OCI-LY3 (cell line): ENCODE results near the gene MLST8.
"Not testable (repeated sequence)": the region's sequence is repeated elsewhere in the genome, so short reads cannot be mapped to it uniquely, and the experiment has no call there.

ENCODE experiments used
- H2AFZ ChIP-seq: fragments of 200-600, 300-600 bp; shearing (Covaris generic); 2 replicates; pipeline ENCODE4 v1.6.0; 2014; ENCODE audit warnings: antibody characterized with exemption, low read depth, low read length
- H3K27ac ChIP-seq: fragments of 200-600, 300-600 bp; sonication (generic); 2 replicates; pipeline ENCODE4 v1.5.1; 2014; ENCODE audit warnings: mild to moderate bottlenecking, low read length, moderate library complexity, mixed read lengths
- H3K27me3 ChIP-seq: fragments of 200-600, 300-600 bp; sonication (generic); 2 replicates; pipeline ENCODE4 v1.6.1; 2014; ENCODE audit warnings: low read depth, low read length, mixed read lengths
- H3K36me3 ChIP-seq: fragments of 200-600, 300-600 bp; sonication (generic); replicated peaks from 2 replicates; pipeline ENCODE3; 2014; ENCODE audit warnings: low read depth, low read length, mixed read lengths
- H3K4me1 ChIP-seq: fragments of 300-600, 200-600 bp; sonication (generic); 2 replicates; pipeline ENCODE4 v1.6.1; 2014; ENCODE audit warnings: low read length, mixed read lengths
- H3K4me2 ChIP-seq: fragments of 200-600, 300-600 bp; sonication (generic); 2 replicates; pipeline ENCODE4 v1.6.1; 2014; ENCODE audit warnings: low read length, mixed read lengths
- H3K4me3 ChIP-seq: fragments of 300-600, 200-600 bp; sonication (generic); 2 replicates; pipeline ENCODE4 v1.5.1; 2014; ENCODE audit warnings: antibody characterized with exemption, mild to moderate bottlenecking, low read length, moderate library complexity
- H3K79me2 ChIP-seq: fragments of 300-600, 200-600 bp; shearing (Covaris generic); 2 replicates; pipeline ENCODE4 v1.6.1; 2014; ENCODE audit warnings: mild to moderate bottlenecking, low read length, mixed read lengths
- H3K9ac ChIP-seq: fragments of 300-600, 200-600 bp; shearing (Covaris generic); 2 replicates; pipeline ENCODE4 v1.6.0; 2014; ENCODE audit warnings: mild to moderate bottlenecking, low read length, moderate library complexity
- H3K9me3 ChIP-seq: fragments of 200-600, 300-600 bp; shearing (Covaris generic); 2 replicates; pipeline ENCODE4 v1.6.1; 2014; ENCODE audit warnings: low read length, mixed read lengths; ENCODE audit not compliant: insufficient read depth
- H4K20me1 ChIP-seq: fragments of 200-600, 300-600 bp; sonication (generic); 2 replicates; pipeline ENCODE4 v1.6.1; 2016; ENCODE audit warnings: low read length, mixed read lengths; ENCODE audit not compliant: insufficient read depth
- CTCF ChIP-seq: fragments of 200-600, 300-600 bp; sonication (generic); IDR thresholded peaks from 2 replicates; pipeline ENCODE4 v1.5.1; 2014; ENCODE audit warnings: antibody characterized with exemption, low read length, low read depth
- EZH2phosphoT487 ChIP-seq: fragments of 200-600 bp; shearing (Covaris generic); IDR thresholded peaks from 2 replicates; pipeline ENCODE4 v1.6.1; 2018; ENCODE audit warnings: antibody characterized with exemption, mixed run types, low read depth

Gene MLST8

DNA sequence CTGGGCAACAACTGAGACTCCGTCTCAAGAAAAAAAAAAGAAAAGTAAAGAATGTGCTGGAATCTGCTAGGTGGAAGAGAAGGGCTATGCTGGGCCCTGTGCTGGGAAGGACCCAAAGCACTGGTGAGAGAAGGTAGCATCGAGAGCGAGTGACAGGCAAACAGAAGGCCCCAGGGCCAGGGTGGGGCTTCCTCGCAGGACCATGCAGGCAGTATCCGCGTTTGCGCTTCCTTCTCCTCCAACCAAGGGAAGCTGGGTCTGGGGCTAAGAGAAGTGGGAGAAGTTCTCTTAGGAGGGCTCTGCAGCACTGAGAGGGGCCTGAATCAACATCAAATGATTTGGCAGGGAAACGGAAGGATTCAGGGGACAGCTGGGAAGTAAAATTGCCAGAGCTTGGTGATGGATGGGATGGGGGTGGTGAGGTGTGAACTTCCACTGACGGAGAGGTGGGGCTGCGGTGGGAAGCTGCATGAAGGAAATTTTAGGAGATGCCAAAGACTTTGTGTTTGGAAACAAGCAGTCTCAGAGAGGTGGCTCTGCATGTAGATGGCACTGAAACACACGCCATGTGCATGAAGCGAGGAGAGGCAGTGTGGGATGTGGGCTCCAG lies 51.4 kb downstream of the MLST8 start:
- Histone ChIP-seq H3K27me3 (no peaks in the 10 kb centered on the region), H3K4me1 (peaks cover 25% of the 10 kb centered on the region), H3K9me3 (no peaks in the 10 kb centered on the region), H4K20me1 (peaks cover 31% of the 10 kb centered on the region), H3K36me3 (peaks cover 51% of the 10 kb centered on the region), H3K4me3 (no peak overlapping the region), H3K79me2 (peaks cover 37% of the 10 kb centered on the region), H2AFZ (no peak overlapping the region), H3K4me2 (no peak overlapping the region), H3K27ac (no peak overlapping the region), H3K9ac (no peak overlapping the region)
- TF ChIP-seq CTCF = no peak
- no peak for TF ChIP-seq EZH2phosphoT487

- no peak overlapping the region for H3K9ac ChIP-seq
- no peak overlapping the region for H3K4me3 ChIP-seq
- TF ChIP-seq CTCF (no peak), EZH2phosphoT487 (no peak)
- peaks cover 62% of the 10 kb centered on the region for H3K36me3 ChIP-seq
- H3K9me3 ChIP-seq = no peaks in the 10 kb centered on the region
- H3K4me1 ChIP-seq = peaks cover 14% of the 10 kb centered on the region
- peaks cover 47% of the 10 kb centered on the region for H3K79me2 ChIP-seq
- no peak overlapping the region for H3K27ac ChIP-seq
- H3K4me2 ChIP-seq = no peak overlapping the region
- no peaks in the 10 kb centered on the region for H3K27me3 ChIP-seq
- no peak overlapping the region for H2AFZ ChIP-seq
- peaks cover 31% of the 10 kb centered on the region for H4K20me1 ChIP-seq
Measured at GRCh38 chr16:2257726-2258125, 52.5 kb downstream of the MLST8 start.

GRCh38 chr16:2258530-2258929 lies 53.3 kb downstream of the MLST8 start:
- H2AFZ ChIP-seq, H3K4me3 ChIP-seq, H3K4me1 ChIP-seq, H3K9me3 ChIP-seq, H3K27ac ChIP-seq, H3K4me2 ChIP-seq, H3K9ac ChIP-seq, H3K27me3 ChIP-seq: not testable (repeated sequence)
- Histone ChIP-seq H3K79me2 (peaks cover 55% of the 10 kb centered on the region), H3K36me3 (peaks cover 68% of the 10 kb centered on the region), H4K20me1 (peaks cover 35% of the 10 kb centered on the region)
